IPS-15b (cell line): Measurements from ENCODE around the gene NDE1.

Experiments
- H3K27me3 ChIP-seq: one replicate; pipeline ENCODE4 v1.6.1; 2013; ENCODE audit warnings: low read length; ENCODE audit not compliant: control insufficient read depth, insufficient read depth
- H3K36me3 ChIP-seq: one replicate; pipeline ENCODE4 v1.6.1; 2013; ENCODE audit warnings: low read length; ENCODE audit not compliant: control insufficient read depth, insufficient read depth
- H3K4me1 ChIP-seq: one replicate; pipeline ENCODE4 v1.6.1; 2013; ENCODE audit warnings: mild to moderate bottlenecking, low read length; ENCODE audit not compliant: control insufficient read depth, insufficient read depth
- H3K4me3 ChIP-seq: one replicate; pipeline ENCODE4 v1.5.1; 2013; ENCODE audit warnings: low read depth, low read length
- H3K9ac ChIP-seq: one replicate; pipeline ENCODE4 v1.6.1; 2013; ENCODE audit warnings: low read depth, mild to moderate bottlenecking, low read length
- H3K9me3 ChIP-seq: one replicate; pipeline ENCODE4 v1.6.1; 2013; ENCODE audit warnings: mild to moderate bottlenecking, low read length; ENCODE audit not compliant: control insufficient read depth, insufficient read depth

The NDE1 gene

DNA sequence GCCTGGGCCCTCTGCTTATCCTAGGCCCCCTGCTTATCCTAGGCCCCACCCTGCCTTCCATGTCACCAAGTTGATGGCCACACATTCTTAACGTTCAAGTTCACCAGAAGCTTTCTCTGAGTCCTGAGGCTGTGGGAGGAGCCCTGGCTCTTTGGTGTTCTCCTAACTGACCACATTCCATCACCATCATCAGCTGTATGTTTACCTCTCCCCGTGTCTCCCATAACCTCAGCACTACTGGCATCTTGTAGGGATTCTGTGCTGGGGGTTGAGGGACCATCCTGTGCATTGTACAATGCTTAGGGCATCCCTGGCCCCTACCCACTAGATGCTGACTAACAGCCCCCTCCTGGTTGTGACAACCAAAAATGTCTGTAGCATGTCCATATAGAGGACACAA is 99.3 kb downstream of the NDE1 start:
- Histone ChIP-seq H3K9ac (no peak overlapping the region), H3K4me1 (peaks cover 2% of the 10 kb centered on the region), H3K9me3 (no peaks in the 10 kb centered on the region), H3K4me3 (no peak overlapping the region), H3K27me3 (no peaks in the 10 kb centered on the region), H3K36me3 (no peaks in the 10 kb centered on the region)

DNA sequence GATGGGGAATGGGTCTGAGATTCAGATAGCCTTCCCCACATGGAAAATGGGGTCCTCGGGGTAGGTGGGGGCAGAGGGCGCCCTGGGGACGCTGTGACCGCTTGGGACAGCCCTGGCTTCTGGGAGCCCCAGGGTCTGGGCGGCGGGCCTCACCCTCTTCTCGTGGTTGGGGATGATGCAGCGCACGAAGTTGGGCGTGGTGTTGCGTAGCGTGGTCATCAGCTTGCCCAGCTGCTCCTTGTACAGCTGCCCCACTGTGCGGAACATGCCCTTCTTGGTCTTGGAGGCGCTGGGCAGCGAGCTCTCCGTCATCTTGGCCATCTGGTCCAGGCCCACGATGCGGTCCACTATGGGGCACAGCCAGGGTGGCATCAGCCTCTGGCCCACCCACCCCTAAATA is 99.9 kb downstream of the NDE1 start:
- H3K4me1 ChIP-seq = no peaks in the 10 kb centered on the region
- no peaks in the 10 kb centered on the region for H3K9me3 ChIP-seq

DNA sequence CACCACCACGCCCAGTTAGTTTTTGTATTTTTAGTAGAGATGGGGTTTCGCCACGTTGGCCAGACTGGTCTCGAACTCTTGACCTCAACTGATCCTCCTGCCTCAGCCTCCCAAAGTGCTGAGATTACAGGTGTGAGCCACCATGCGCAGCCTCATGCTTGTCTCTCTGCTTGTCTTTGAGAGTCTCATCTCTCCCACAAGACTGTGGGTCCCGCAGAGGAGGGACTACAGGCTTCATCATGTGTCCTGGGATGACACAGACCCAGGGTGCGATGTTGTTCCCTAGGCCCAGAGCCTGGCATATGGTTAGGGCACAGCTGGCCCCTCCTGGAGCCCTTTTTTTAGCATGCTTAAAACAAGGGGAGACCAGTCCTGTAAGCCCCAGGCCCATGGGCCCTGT is 101.9 kb downstream of the NDE1 start:
- Histone ChIP-seq H3K9ac (no peak overlapping the region), H3K9me3 (no peaks in the 10 kb centered on the region), H3K27me3 (no peaks in the 10 kb centered on the region), H3K4me3 (no peak overlapping the region), H3K36me3 (no peaks in the 10 kb centered on the region), H3K4me1 (no peaks in the 10 kb centered on the region)

More for the DNA sequence above, 99.9 kb downstream of the NDE1 start:
- no peaks in the 10 kb centered on the region for H3K36me3 ChIP-seq
- H3K9ac ChIP-seq = no peak overlapping the region
- no peaks in the 10 kb centered on the region for H3K27me3 ChIP-seq
- no peak overlapping the region for H3K4me3 ChIP-seq

DNA sequence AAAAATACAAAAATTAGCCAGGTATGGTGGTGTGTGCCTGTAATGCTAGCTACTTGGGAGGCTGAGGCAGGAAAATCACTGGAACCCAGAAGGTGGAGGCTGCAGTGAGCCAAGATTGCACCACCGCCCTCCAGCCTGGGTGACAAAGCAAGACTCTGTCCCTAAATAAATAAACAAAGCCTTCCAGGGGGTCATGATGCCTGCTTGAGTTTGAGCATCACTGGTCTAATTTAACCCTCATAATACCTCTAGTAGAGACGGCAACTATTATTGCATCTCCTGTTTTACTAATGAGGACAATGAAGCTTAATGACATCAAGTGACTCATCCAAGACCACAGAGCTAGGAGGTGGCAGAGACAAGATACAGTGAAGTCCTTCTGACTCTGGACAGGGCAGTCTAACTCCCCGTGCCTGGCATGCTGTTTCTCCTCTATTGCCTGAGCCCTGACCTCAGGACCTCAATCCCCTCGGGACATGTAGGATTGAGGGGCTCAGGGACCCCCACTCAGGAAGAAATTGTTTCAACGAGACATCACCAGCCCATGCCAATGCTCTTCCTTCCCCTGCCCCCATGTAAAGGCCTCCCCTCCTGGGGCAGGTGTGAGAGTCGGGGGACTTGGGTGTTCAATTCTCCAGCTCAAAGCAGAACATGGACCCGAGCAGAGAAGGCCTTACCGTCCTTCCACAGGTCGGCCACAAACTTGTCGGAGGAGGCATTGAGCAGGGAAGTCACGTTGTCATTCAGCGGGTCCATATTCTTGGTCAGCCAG is 102.9 kb downstream of the NDE1 start:
- H3K9me3 ChIP-seq = no peaks in the 10 kb centered on the region
- no peaks in the 10 kb centered on the region for H3K4me1 ChIP-seq
- H3K27me3 ChIP-seq = peaks cover 2% of the 10 kb centered on the region
- H3K36me3 ChIP-seq = no peaks in the 10 kb centered on the region
- H3K4me3 ChIP-seq = no peak overlapping the region
- H3K9ac ChIP-seq = no peak overlapping the region

DNA sequence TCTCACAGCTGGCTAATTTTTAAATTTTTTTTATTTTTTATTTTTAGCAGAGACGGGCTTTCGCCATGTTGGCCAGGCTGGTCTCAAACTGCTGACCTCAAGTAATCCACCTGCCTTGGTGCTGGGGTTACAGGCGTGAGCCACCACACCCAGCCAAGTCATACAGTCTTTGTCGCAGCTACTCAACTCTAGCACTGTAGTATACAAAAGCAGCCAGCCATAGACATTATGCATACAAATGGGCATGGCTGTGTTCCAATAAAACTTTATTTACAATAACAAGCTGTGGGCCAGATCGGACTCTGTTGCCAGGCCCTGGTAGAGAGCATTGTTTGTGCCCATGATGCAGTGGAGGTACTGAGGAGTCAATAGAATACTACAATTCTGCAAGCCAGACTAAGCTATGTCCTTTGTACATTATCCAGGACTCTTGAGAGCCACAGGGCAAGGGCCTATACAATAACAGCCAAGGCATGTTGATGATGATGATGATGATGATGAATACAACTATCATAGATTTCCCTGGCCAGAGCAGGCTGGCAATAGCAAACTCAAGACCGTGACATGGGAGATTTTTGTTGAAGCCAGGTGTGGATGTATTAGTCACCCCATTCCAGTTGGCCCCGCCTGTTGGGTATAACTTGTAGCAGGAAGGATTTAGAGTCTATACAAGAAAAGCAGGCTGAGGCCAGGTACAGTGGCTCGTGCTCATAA is 104.9 kb downstream of the NDE1 start:
- Histone ChIP-seq H3K4me3 (no peak overlapping the region), H3K4me1 (no peaks in the 10 kb centered on the region), H3K36me3 (no peaks in the 10 kb centered on the region), H3K9me3 (no peaks in the 10 kb centered on the region), H3K27me3 (peaks cover 2% of the 10 kb centered on the region), H3K9ac (no peak overlapping the region)

DNA sequence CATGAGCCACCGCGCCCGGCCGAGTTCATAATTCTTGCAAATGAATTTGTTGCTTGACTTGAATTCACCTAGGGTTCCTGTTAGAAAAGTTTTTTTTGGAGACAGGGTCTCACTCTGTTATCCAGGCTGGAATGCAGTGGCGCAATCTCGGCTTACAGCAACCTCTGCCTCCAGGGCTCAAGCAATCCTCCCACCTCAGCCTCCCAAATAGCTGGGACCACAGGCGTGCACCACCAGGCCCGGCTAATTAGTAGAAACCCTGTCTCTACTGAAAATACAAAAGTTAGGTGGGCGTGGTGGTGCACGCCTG is 107.0 kb downstream of the NDE1 start:
- Histone ChIP-seq H3K36me3 (no peaks in the 10 kb centered on the region), H3K4me1 (peaks cover 2% of the 10 kb centered on the region), H3K27me3 (peaks cover 2% of the 10 kb centered on the region), H3K4me3 (no peak overlapping the region), H3K9ac (no peak overlapping the region), H3K9me3 (no peaks in the 10 kb centered on the region)

DNA sequence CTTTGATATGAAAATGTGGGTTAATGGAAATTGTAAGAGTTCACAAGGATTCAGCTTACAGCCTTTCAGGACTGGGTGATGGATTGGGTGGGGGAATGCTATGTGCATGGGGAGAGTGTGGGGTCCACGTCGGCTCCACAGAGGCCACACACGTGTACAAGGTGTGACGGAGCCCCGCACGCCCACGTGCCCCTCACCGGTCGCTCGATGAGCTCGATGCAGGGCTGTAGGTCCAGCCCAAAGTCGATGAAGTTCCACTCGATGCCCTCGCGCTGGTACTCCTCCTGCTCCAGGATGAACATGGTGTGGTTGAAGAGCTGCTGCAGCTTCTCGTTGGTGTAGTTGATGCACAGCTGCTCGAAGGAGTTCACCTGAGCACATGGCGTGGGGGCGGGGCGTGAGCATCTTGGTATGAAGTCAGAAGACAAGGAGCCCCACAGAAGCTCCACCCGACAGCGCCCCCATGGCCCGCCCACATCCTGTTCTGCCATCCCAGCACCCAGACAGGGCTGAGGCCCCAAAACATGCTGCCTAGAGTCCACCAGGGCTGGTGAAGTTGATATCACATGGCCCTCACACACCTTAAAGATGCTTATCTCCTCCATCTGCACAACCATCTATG is 107.7 kb downstream of the NDE1 start:
- H3K4me3 ChIP-seq = no peak overlapping the region
- peaks cover 2% of the 10 kb centered on the region for H3K4me1 ChIP-seq
- H3K36me3 ChIP-seq = no peaks in the 10 kb centered on the region
- H3K27me3 ChIP-seq = peaks cover 2% of the 10 kb centered on the region
- no peaks in the 10 kb centered on the region for H3K9me3 ChIP-seq
- H3K9ac ChIP-seq = no peak overlapping the region

DNA sequence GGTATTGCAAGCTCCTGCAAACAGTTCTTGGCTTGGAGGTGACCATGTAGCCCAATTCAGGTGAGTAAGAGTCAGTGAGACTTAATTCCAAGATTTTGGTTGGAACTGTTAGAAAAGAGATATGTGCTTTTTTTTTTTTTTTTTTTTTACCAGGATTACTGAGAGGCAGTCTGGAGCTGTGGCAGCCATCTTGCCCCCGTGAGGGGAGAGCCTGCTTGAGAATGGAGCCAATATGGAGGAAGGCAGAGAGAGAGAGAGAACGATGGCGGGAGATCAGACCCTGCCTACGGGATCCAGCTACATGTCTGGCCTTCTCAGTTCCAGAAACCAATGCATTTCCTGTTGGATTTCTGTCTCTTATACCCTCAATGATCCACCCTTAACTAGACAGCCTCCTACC is 109.0 kb downstream of the NDE1 start:
- Histone ChIP-seq H3K4me1 (peaks cover 2% of the 10 kb centered on the region), H3K36me3 (no peaks in the 10 kb centered on the region), H3K9me3 (no peaks in the 10 kb centered on the region), H3K9ac (no peak overlapping the region), H3K27me3 (peaks cover 2% of the 10 kb centered on the region), H3K4me3 (no peak overlapping the region)

DNA sequence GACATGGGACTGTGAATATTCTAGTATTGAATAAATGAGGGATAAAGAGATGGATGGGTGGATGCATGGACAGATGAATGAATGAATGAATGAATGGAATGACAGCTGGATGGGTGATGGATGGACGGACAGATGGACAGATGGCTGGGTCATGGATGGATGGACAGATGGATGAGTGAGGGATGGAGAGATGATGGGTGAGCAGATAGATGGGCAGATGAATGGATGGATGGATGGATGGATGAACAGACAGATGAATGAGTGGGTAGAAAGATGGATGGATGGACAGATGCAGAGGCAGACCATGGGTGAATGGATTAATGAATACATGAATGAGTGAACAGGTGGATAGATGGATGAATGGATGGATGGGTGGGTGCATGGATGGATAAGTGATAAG is 110.1 kb downstream of the NDE1 start:
- Histone ChIP-seq H3K4me1 (peaks cover 2% of the 10 kb centered on the region), H3K9ac (no peak overlapping the region), H3K9me3 (no peaks in the 10 kb centered on the region), H3K27me3 (peaks cover 2% of the 10 kb centered on the region), H3K4me3 (no peak overlapping the region), H3K36me3 (no peaks in the 10 kb centered on the region)

DNA sequence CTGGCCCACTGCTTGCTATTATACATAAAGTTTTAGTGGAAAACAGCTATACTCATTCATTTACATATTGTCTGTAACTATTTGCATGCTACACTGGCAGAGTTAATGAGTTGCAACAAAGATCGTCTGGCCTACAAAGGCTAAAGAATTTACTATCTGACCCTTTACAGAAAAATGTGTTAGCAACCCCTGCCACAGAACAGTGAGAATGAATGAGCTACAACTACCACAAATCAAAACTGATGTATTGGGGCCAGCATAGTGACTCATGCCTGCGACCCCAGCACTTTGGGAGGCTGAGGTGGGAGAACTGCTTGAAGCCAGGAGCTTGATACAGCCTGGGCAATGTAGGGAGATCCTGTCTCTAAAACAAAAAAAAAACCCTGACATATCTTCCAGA is 114.1 kb downstream of the NDE1 start:
- H3K9ac ChIP-seq = no peak overlapping the region
- no peaks in the 10 kb centered on the region for H3K36me3 ChIP-seq
- H3K9me3 ChIP-seq = no peaks in the 10 kb centered on the region

DNA sequence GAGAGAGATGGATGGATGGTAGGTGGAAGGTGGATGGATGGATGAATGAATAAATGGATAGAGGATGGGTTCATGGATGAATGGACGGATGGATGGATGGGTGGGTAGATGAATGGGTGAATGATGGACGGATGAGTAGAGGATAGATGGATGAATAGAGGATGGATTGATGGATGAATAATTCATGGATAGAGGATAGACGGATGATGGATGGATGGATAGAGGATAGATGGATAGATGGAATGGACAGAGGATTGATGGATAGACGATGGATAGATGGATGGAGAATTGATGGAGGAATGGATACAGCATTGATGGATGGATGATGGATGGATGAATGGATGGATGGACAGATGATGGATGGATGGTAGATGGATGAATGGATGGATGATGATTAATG is 115.1 kb downstream of the NDE1 start:
- H3K36me3 ChIP-seq = no peaks in the 10 kb centered on the region
- H3K9me3 ChIP-seq = no peaks in the 10 kb centered on the region
- H3K4me1 ChIP-seq = peaks cover 2% of the 10 kb centered on the region
- H3K4me3 ChIP-seq = no peak overlapping the region
- H3K9ac ChIP-seq = no peak overlapping the region
- no peaks in the 10 kb centered on the region for H3K27me3 ChIP-seq

More for the DNA sequence above, 114.1 kb downstream of the NDE1 start:
- Histone ChIP-seq H3K4me1 (peaks cover 2% of the 10 kb centered on the region), H3K4me3 (no peak overlapping the region), H3K27me3 (no peaks in the 10 kb centered on the region)

DNA sequence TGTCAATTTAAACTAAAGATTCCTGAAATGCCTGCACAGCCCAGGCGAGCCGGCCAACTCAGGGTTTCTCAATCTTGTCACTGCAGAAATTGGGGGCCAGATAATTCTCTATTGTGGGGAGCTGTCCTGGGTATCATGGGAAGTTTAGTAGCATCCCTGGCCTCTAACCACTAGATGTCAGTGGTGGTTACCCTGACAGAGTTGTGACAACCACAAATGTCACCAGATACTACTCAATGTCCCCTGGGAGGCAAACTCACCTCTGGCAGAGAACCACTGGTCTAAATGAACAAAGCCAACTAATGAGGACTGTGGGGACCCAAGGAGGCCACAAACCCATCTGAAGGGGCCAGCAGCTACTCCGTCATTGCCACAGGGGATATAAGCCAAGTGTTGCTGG is 115.8 kb downstream of the NDE1 start:
- Histone ChIP-seq H3K4me3 (no peak overlapping the region), H3K9ac (no peak overlapping the region), H3K36me3 (no peaks in the 10 kb centered on the region), H3K9me3 (no peaks in the 10 kb centered on the region), H3K27me3 (no peaks in the 10 kb centered on the region), H3K4me1 (peaks cover 2% of the 10 kb centered on the region)
